ENCODE results near the gene KHDC1.
"Not testable (repeated sequence)": the region's sequence is repeated elsewhere in the genome, so short reads cannot be mapped to it uniquely, and the experiment has no call there.

GRCh38 chr6:73233971-73234370, 29.0 kb downstream of the KHDC1 start:
- TF ChIP-seq EZH2 (IDR thresholded peaks at IDR 0.05; ENCODE audit: low read depth, low read length, severe bottlenecking); CTCF (IDR thresholded peaks at IDR 0.05; ENCODE audit: control extremely low read depth in 1 of 3, insufficient read depth in 1 of 3, low read depth in 1 of 3, low read length in 3 of 3); POLR2A (IDR thresholded peaks at IDR 0.05; ENCODE audit: control extremely low read depth in 1 of 2, low read depth in 2 of 2, low read length in 2 of 2): not testable (repeated sequence)

All from H1 (cell line).